HG03439 (cell line): ENCODE data around the gene IKZF1.
"Not testable (repeated sequence)": the region's sequence is repeated elsewhere in the genome, so short reads cannot be mapped to it uniquely, and the experiment has no call there.

Experiments
- ATAC-seq: cut with Tn5 transposase; IDR thresholded peaks from one replicate; pipeline ENCODE4 v1.9.1; 2021; ENCODE audit warnings: mild to moderate bottlenecking, moderate library complexity; ENCODE audit not compliant: unreplicated experiment

The IKZF1 gene

DNA sequence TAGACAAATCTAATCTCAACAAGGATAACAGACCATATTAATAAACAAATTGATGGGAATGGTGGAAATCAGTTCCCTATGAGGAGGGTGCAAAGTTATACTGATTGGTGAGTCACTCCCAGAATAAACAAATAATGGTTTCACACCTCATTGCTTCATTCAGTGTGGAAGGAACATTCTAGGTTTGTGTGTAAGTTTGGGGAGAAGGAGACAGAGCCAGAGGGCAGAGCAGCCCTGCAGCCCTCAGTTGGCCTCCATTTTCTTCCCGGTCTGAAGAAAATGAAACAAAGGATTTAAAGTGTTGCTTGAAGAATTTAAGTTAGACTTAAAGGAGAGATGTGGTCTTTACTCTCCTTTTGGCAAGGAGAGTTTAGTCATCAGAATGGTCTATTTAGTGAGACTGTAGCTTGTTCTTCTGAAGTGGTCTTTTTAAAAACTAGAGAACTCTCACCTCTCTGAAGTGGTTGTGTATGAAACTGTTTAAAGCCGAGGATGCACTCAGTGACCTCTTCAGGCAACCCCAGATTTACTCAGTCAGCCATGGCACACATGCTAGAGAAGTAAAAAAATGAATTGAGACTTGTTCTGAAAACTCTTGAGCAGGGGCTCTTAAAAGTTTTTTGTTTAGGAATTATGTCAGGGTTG is 27.2 kb downstream of the IKZF1 start:
- peak; percentile 59 for ATAC-seq

GRCh38 chr7:50332241-50333165 is 28.0 kb downstream of the IKZF1 start:
- no peak for ATAC-seq

- no peak for ATAC-seq
Measured at GRCh38 chr7:50333221-50333651, 28.7 kb downstream of the IKZF1 start.

GRCh38 chr7:50334341-50334994 is 30.0 kb downstream of the IKZF1 start:
- no peak for ATAC-seq

DNA sequence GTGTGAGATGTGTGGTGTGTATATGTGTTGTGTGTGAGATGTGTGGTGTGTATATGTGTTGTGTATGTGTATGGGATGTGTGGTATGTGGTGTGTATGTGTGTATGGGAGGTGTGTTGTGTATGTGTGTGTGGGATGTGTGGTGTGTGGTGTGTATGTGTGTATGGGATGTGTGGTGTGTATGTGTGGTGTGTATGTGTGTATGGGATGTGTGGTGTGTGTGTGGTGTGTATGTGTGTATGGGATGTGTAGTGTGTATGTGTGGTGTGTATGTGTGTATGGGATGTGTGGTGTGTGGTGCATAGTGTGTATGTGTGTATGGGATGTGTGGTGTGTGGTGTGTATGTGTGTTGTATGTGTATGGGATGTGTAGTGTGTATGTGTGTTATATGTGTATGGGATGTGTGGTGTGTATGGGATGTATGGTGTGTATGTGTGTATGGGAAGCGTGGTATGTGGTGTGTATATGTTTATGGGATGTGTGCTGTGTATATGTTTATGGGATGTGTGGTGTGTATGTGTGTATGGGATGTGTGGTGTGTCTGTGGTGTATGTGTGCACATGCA is 30.8 kb downstream of the IKZF1 start:
- no peak for ATAC-seq

DNA sequence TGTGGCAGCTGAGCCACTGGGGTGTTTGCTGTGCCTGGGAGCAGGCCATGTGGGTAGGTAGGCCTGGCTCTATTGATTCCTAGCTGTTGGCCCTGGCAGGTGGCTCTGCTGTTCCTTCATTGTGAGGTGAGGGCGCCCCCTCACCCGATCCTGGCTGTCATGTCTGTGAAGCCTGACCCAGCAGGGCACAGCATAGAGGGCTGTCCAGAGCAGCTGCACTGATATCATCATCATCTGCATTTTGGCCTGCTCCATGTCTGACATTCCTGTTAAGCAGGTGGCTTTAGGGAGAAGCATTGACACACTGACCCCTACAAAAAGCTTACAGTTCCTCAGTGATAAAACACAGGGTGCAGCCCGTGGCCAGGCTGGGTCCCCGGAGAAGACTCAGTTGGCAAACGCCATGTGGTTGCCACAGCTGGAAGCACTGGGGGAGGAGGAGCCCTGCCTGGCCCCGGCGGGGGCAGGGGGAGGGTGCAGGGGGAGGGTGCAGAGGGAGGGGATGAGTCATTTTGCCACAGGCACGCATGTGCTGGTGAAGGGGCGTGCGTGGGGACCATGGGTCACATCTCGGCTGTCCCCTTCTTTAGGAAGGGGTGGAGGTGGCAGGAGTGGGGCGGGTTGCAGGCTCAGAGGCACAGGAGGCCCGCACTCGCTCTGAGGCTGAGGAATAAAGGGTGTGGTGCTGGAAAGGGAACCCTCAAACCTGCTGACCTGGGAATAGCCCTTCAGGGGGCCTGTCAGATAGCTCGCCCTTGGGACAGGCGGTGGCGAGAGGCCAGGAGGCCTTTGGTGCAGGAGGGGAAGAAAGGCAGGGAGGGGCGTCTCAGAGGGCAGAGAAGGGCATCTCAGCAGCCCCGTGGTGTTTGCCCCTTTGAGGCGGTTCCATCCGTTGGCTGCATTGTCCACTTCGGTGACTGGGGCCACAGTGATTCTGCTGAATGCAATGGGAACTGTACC is 31.6 kb downstream of the IKZF1 start:
- peak; percentile 28 for ATAC-seq

GRCh38 chr7:50336894-50337703 is 32.6 kb downstream of the IKZF1 start:
- no peak for ATAC-seq

GRCh38 chr7:50339472-50339871 is 35.0 kb downstream of the IKZF1 start:
- not testable (repeated sequence) for ATAC-seq

DNA sequence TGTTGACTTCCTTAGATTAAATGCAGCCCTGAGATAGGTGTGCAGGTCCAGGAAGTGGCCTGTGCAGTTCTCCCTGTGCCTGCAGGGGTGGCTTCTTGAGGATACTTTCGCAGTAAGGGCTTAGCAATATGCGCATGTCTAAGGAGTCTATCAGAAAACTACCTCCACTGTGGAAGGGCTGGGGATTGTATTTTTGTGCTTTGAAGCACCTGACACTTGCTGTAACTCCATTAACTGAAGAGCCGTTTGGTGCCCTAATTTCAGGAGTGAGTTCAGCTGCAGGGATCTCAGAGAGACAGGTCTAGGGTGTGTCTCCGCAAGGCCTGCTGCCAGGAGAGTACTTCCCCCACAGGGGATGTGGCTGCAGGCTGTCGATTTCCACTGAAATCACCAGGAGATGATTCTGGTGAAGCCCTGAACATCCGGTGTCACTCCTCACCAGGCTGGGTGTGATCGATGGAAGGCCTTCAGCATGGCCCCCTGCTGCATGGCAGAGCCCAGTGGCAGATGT is 35.5 kb downstream of the IKZF1 start:
- ATAC-seq, result no peak

- no peak for ATAC-seq
Measured at GRCh38 chr7:50341724-50342123, 37.2 kb downstream of the IKZF1 start.

DNA sequence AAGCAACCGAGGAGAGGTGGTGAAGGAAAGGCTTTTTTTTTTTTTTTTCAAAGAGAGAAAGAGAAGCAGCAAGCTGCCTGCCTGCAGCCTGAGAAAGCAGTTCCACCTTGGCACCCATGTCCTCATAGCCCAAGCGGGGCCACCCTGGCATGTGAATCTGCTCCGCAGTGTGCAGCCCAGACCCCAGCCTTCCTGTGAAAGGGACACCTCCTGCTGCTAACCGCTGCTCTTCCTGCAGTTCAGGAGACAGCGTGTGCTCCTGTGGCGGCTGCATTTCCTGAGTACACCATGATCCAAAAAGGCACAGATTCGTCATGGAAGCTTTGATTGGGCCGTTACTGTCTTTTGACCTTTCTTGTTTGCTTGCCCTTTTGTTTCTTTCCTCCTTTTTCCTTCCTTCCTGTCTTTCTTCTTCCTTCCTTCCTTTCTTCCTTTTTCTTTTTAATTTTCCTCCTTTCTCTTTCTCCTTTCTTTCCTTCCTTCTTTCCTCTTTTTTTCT is 38.1 kb downstream of the IKZF1 start:
- ATAC-seq, result no peak

DNA sequence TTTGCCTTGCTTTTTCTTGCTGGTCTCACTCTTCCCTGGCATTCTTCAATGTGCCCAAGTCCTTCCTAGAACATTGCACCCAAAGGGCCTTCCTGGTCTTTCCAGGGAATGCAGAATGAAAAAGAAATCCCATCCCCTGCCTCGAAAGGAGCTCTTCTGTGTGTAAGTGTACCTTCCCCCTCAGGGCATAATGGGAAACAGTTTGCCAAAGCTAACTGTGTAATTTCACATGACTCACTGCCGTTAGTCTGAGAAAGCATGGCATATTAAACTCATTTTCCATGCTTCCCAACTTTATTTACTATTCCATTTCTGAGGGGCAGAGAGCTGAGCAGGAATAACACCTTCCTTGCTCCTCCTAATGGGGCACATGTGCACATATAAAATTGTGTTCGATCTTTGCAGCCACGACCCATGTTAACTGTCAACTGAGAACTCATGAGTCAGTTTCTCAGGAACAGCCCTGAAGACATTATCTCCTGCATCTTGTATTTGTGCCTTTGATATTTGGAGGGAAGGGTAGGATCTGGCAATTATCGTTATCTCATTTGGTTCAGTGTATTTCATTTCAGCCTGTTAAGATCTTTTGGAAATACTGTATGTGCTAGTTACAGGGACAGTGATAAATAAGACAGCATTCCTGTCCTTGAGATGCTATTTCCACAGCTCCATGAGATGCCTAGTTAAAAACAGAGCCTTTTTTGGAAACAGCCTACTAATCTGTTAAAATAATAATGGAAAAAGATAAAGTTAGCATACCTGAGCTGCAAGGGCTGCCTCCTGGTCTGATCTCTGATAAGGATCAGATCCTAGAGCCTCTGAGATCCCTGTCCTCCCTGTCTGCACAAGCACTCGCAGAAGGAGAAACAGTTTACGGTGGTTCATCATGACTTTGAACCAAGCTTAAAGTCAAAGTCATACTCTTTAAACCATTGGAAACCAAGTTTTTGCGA is 42.3 kb downstream of the IKZF1 start:
- no peak for ATAC-seq

GRCh38 chr7:50347693-50348092 is 43.2 kb downstream of the IKZF1 start:
- ATAC-seq, result no peak

- ATAC-seq, result no peak
Measured at GRCh38 chr7:50348469-50349162, 44.1 kb downstream of the IKZF1 start.

DNA sequence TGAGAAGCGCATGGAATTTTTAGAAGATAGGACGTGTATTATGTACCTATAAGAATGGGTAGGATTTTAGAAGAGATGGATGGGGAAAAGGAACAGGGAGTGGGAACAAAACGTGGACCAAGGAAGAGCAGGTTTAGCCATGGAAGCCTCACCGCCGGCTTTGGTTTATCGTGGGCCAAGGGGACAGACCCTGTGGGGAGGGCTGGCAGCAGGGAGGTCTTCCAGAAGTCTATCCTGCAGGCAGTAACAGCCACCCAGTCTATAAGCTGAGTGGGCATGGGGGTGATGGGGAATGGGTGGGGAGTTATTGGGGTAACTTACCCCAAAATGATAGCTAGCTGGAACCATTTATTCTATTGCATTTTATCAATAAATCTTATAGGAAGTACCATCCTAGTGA is 44.9 kb downstream of the IKZF1 start:
- ATAC-seq, result no peak

DNA sequence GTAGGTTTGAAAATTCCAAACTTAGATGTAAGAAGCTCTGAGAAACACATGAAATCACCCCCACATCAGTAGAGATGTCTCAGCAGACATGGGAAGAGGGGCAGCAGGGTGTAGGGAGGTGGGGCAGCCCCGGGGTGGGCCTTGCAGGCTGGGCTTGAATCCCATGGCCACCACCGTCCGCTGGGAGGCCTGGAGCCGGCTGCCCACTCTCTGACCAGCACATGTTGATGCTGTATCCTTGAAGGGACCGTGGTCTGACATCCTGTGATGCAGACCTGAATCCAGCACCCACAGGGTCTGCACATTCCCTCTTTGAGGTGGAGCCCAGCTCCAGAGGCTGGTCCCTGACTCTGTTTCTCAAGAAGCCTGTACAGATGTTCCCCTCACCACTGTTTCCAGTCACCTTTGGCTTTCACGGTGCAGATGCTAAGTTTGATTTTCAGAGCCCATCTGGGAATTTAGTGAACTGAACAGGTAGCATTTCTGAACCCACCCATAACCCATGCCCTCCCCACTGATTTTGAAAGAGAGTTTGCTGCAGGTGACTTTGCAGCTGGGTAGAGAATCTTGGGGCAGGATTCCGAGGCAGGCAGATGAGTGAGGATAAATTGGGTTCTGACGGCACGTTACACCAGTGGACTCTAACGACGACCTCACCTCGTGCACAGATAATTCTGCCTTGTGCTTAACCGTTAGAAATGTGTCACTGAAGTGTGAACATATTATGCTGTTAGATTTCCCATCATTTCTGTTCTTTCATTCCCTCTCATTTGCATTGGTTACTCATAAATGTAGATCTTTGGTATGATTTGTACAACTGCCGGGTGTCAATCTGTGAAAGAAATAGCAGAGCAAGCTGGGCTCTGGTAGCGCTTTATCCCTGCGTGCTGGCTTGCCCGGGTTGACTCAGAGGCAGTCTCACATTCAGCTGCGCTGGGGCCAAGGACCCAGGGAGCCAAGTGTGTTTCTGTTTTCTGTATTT is 45.7 kb downstream of the IKZF1 start:
- peak; percentile 72 for ATAC-seq
